CD4-positive, alpha-beta T cell treated with Interleukin-15 for 4 hours (primary cell): ENCODE results near the gene GAB1.

Experiments
- DNase-seq: peaks from one replicate; pipeline ENCODE4 v3.0.0-alpha.2; 2020; ENCODE audit warnings: low spot score

Gene GAB1

GRCh38 chr4:143489106-143489505 is 152.4 kb downstream of the GAB1 start:
- no peak for DNase-seq

GRCh38 chr4:143498021-143498420 is 161.3 kb downstream of the GAB1 start:
- DNase-seq, result no peak

GRCh38 chr4:143502231-143502630 is 165.6 kb downstream of the GAB1 start:
- no peak for DNase-seq

- no peak for DNase-seq
Measured at GRCh38 chr4:143506031-143506430, 169.4 kb downstream of the GAB1 start.

- DNase-seq, result no peak
Measured at GRCh38 chr4:143511906-143512305, 175.2 kb downstream of the GAB1 start.

GRCh38 chr4:143512978-143513313 is 176.3 kb downstream of the GAB1 start:
- no peak for DNase-seq

- peak; percentile 97 for DNase-seq
Measured at GRCh38 chr4:143513314-143514168, 176.9 kb downstream of the GAB1 start, which contains the start of gene SMARCA5. Gene SMARCA5 (plus strand): TSS chr4:143513702. CDS start chr4:143513925, 223 bp downstream.

GRCh38 chr4:143514169-143514495 is 177.5 kb downstream of the GAB1 start:
- no peak for DNase-seq

GRCh38 chr4:143514497-143514896 is 177.8 kb downstream of the GAB1 start:
- DNase-seq, result peak; percentile 9

GRCh38 chr4:143514901-143515300 is 178.2 kb downstream of the GAB1 start:
- DNase-seq, result no peak

- no peak for DNase-seq
Measured at GRCh38 chr4:143515905-143516304, 179.2 kb downstream of the GAB1 start.

- DNase-seq, result no peak
Measured at GRCh38 chr4:143517764-143518163, 181.1 kb downstream of the GAB1 start.
